ENCODE data around the gene TBC1D3K.
"Not testable (repeated sequence)": the region's sequence is repeated elsewhere in the genome, so short reads cannot be mapped to it uniquely, and the experiment has no call there.

TBC1D3K gene

GRCh38 chr17:37924115-37924514, at the start of gene TBC1D3K:
TBC1D3K (plus strand) TSS chr17:37924415; CDS start chr17:37926000, 1,585 bp downstream.
- H3K27me3 ChIP-seq (ENCODE audit: control insufficient read depth in 1 of 2, insufficient read depth in 2 of 2, low read length in 2 of 2); H3K4me3 ChIP-seq (ENCODE audit: low read depth in 1 of 2, low read length in 2 of 2); H3K36me3 ChIP-seq (ENCODE audit: control insufficient read depth in 1 of 2, insufficient read depth in 2 of 2, low read length in 2 of 2); H3K4me1 ChIP-seq (ENCODE audit: control insufficient read depth in 1 of 2, insufficient read depth in 2 of 2, low read length in 2 of 2); H3K27ac ChIP-seq (ENCODE audit: low read depth, low read length); H3K9me3 ChIP-seq (ENCODE audit: control insufficient read depth in 1 of 2, low read length in 2 of 2); H3K9ac ChIP-seq (ENCODE audit: low read depth in 1 of 2, low read length in 2 of 2): not testable (repeated sequence)

GRCh38 chr17:37884516-37884915, 39.7 kb upstream of the TBC1D3K start:
- no peak overlapping the region for H3K4me3 ChIP-seq (ENCODE audit: low read depth in 1 of 2, low read length in 2 of 2)
- no peak overlapping the region for H3K9ac ChIP-seq (ENCODE audit: low read depth in 1 of 2, low read length in 2 of 2)
- H3K9me3 ChIP-seq (ENCODE audit: control insufficient read depth in 1 of 2, low read length in 2 of 2), result no peaks in the 10 kb centered on the region
- H3K27ac ChIP-seq (ENCODE audit: low read depth, low read length), result no peak overlapping the region
- H3K36me3 ChIP-seq (ENCODE audit: control insufficient read depth in 1 of 2, insufficient read depth in 2 of 2, low read length in 2 of 2), result no peaks in the 10 kb centered on the region
- H3K4me1 ChIP-seq (ENCODE audit: control insufficient read depth in 1 of 2, insufficient read depth in 2 of 2, low read length in 2 of 2), result no peaks in the 10 kb centered on the region
- H3K27me3 ChIP-seq (ENCODE audit: control insufficient read depth in 1 of 2, insufficient read depth in 2 of 2, low read length in 2 of 2), result no peaks in the 10 kb centered on the region

- Histone ChIP-seq H3K27ac (ENCODE audit: low read depth, low read length) (no peak overlapping the region), H3K27me3 (ENCODE audit: control insufficient read depth in 1 of 2, insufficient read depth in 2 of 2, low read length in 2 of 2) (no peaks in the 10 kb centered on the region), H3K4me3 (ENCODE audit: low read depth in 1 of 2, low read length in 2 of 2) (no peak overlapping the region), H3K9ac (ENCODE audit: low read depth in 1 of 2, low read length in 2 of 2) (no peak overlapping the region), H3K36me3 (ENCODE audit: control insufficient read depth in 1 of 2, insufficient read depth in 2 of 2, low read length in 2 of 2) (no peaks in the 10 kb centered on the region), H3K4me1 (ENCODE audit: control insufficient read depth in 1 of 2, insufficient read depth in 2 of 2, low read length in 2 of 2) (no peaks in the 10 kb centered on the region), H3K9me3 (ENCODE audit: control insufficient read depth in 1 of 2, low read length in 2 of 2) (no peaks in the 10 kb centered on the region)
Measured at GRCh38 chr17:37885136-37885535, 39.1 kb upstream of the TBC1D3K start.

GRCh38 chr17:37888881-37889280, 35.3 kb upstream of the TBC1D3K start:
- Histone ChIP-seq H3K4me1 (ENCODE audit: control insufficient read depth in 1 of 2, insufficient read depth in 2 of 2, low read length in 2 of 2) (no peaks in the 10 kb centered on the region), H3K9ac (ENCODE audit: low read depth in 1 of 2, low read length in 2 of 2) (no peak overlapping the region), H3K27me3 (ENCODE audit: control insufficient read depth in 1 of 2, insufficient read depth in 2 of 2, low read length in 2 of 2) (no peaks in the 10 kb centered on the region), H3K9me3 (ENCODE audit: control insufficient read depth in 1 of 2, low read length in 2 of 2) (no peaks in the 10 kb centered on the region), H3K4me3 (ENCODE audit: low read depth in 1 of 2, low read length in 2 of 2) (no peak overlapping the region), H3K36me3 (ENCODE audit: control insufficient read depth in 1 of 2, insufficient read depth in 2 of 2, low read length in 2 of 2) (no peaks in the 10 kb centered on the region), H3K27ac (ENCODE audit: low read depth, low read length) (no peak overlapping the region)

GRCh38 chr17:37896961-37897360, 27.3 kb upstream of the TBC1D3K start:
- not testable (repeated sequence) for H3K36me3 ChIP-seq (ENCODE audit: control insufficient read depth in 1 of 2, insufficient read depth in 2 of 2, low read length in 2 of 2); H3K4me3 ChIP-seq (ENCODE audit: low read depth in 1 of 2, low read length in 2 of 2); H3K27ac ChIP-seq (ENCODE audit: low read depth, low read length); H3K27me3 ChIP-seq (ENCODE audit: control insufficient read depth in 1 of 2, insufficient read depth in 2 of 2, low read length in 2 of 2); H3K4me1 ChIP-seq (ENCODE audit: control insufficient read depth in 1 of 2, insufficient read depth in 2 of 2, low read length in 2 of 2); H3K9ac ChIP-seq (ENCODE audit: low read depth in 1 of 2, low read length in 2 of 2); H3K9me3 ChIP-seq (ENCODE audit: control insufficient read depth in 1 of 2, low read length in 2 of 2)

Measured in duodenal mucosa (tissue), 2 donors.